Mesenteric fat pad (tissue), 1 donor: ENCODE results near the gene MTOR. TPM values are rescaled to one million over a fixed set of nuclear protein-coding genes. Genes with fewer than 3 reads are reported as not detected.
"Not testable (repeated sequence)": the region's sequence is repeated elsewhere in the genome, so short reads cannot be mapped to it uniquely, and the experiment has no call there.

Source experiments
- DNase-seq: peaks from one replicate; pipeline ENCODE4 v3.0.0-alpha.2; 2020; ENCODE audit warnings: low spot score
- total RNA-seq: library from RNA; stranded (reverse); fragmentation: NEBNext Ultra II Directional; extraction: Animal tissue kit (Norgen Biotek cat#: 25700); gene quantifications from one replicate; pipeline ENCODE4 v1.2.1, GENCODE V29; 2021
- donor health status: DM: yes; HTN: yes; CAD: no.

The MTOR gene
- total RNA-seq, 1 donor from 2014 or later: 35.1 TPM

DNA sequence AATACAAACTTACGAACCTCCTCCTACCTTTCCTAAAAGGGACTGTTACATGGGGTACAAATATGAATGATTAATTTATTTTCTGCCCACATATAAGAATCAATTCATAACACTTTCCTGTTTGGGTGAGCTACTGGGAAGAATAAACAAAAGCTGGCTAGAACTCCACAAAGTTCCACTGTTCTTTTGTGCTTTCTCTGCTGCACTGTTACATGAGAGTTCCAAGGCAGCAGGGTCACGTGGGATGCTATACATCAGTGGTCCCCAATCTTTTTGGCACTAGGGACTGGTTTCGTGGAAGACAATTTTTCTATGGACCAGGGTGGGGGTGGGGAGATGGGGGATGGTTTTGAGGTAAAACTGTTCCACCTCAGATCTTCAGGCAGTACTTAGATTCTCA, 75.4 kb downstream of the MTOR start:
- no peak for DNase-seq

DNA sequence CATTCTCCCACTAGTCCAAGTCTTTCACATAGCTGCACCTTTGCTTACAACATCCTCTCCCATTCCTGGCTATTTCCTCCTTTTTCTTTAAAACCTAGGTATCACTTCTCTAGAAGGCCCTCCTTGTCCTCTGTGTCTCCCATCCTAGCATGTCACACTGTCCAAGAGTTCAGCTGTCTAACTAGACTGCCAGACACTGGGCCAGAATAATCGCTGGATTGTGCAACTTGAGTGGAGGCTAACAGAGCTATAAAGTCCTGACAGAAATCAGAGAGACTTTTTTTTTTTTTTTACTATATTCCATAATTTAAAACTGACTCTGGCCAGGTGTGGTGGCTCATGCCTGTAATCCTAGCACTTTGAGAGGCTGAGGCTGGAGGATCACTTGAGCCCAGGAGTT, 77.4 kb downstream of the MTOR start:
- DNase-seq: no peak

DNA sequence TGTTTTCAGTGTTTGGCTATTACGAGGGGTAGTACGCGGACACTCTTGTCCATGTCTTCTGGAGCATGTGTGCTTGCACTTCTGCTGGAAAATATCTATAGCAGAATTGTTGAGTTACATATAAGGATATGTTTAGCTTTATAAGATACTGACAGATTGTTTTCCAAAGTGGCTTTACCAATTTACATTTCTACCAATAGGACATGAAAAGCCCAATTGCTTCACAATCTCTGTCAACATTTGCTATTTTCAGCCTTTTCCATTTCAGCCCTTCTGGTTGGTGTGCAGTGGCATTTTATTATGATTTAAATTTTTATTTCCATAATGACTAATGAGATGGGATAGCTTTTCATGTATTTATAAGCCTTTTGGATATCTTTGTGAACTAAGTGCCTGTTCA, 79.5 kb downstream of the MTOR start:
- DNase-seq: no peak

DNA sequence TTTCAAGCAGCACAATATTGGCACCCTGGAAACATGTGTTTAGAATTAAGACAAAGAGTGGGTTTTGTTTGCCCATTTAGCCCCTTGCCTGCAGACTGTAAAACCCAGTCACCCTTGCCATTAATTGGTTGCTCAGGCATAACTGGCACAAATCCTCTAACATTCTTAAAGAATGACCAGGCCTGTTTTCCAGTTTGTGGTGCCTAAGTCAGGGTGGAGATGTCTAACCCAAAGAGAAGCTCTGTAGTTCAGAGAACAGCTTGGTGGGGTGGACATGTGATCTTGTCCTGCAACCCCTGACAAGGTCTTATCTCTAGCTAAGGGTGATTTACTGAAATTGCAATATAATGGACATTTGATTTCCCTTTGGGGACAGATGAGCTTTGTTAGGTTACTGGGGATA, 82.0 kb downstream of the MTOR start:
- DNase-seq: no peak

DNA sequence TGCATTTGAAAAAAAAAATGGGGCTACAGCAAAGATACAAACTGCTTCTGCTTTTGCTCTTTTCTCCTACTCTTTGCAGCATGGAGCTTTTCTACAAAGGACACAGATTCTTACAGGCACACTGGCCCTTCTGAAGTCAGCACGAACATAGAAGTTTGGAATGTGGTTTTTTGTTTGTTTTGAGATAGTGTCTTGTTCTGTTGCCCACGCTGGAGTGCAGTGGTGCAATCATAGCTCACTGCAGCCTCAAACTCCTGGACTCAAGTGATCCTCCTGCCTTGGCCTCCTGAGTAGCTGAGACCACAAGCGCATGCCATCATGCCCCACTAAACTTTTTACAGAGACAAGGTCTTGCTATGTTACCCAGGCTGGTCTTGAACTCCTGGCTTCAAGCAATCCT, 82.6 kb downstream of the MTOR start:
- DNase-seq: not testable (repeated sequence)

DNA sequence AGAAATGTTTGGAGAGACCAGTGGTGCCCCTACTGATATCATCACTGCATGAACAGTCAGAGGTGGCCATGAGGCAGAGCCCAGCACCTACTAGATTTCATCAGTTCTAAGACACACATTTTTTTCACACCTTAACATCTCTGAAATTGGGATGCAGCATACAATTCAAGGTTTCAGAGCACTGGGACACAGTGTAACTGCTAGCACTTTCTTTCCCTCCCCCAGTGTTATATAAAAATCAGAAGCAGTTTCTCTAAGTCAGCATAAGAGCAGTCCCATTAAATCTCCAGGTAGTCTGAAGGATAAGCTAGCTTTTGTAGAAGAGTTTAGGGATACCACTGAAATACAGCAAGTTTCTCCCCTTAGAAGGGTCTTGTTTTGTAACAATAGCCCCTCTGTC, 83.2 kb downstream of the MTOR start:
- DNase-seq: no peak

DNA sequence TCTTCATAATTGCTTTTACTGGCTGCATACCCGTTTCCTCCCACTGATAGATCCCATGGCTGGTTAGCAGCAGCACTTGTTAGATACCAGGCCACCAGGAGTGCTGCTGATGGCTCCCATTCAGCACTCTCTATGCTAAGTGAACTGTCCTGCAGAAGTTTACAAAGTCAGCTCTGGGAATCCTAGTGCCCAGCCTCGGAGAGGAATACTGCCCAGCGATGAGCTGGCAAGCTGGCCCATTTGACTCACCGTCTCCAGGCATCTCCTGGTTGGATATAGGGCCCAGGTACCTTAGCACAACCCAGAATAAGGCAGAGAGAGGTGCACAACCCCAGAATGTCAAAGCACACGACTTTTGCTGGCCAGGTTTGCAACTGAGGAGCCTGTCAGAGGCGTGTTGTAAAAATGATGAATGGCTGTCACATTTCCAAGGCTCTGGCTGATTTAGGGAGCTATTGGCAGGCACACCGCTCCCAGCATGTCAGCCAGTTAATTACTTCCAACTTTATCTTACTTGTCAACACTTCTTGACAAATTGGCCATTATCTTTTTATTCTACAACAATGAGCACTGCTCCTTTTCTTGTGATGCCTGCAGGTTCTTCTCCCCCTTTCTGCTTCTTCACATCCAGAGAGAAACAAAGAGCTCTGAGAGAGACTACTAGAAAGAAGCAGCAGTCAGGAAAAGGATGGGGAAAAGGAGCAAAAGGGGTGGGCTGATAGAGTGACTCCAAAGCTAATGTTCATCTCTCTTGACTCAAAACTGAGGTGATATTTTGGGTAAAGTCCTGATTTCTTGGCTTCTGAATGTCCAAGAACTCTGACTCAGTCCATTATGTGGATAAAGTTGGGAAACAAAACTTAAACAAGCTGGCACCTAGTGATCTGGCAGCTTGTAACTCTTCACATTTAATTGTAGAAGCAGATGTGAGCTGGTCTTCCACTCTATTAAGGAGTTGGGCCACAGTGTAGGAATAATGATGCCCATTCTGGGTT, 84.0 kb downstream of the MTOR start:
- DNase-seq: no peak

DNA sequence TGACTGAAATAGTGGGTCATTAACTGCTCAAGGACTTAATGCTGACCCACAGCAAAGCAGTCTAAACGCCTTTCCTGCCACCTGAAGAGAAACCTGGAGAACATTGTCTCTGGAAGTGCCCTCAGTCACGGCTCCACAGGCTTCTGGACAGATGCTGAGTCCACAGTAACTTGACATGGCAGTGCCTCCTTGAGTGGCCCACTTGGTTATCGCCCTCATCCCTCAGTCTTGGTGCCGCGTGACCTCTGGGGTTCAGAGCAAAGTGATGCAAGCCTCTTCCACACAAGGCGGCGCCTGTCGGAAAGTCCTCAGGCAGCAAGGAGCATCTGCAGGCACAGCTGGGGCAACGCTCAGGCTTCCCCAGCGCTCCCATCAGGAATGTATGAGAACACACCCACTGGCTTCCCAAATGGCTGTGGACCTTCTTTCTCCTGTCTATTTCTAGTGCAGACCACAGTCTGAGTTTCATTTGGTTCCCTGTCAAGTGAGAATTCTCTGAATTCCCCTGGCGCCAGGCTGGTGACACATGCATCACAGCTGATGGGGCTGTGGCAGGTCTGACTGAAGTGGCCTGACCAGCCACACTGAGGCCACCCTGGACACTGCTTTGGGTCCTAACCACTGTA, 86.2 kb downstream of the MTOR start:
- no peak for DNase-seq

DNA sequence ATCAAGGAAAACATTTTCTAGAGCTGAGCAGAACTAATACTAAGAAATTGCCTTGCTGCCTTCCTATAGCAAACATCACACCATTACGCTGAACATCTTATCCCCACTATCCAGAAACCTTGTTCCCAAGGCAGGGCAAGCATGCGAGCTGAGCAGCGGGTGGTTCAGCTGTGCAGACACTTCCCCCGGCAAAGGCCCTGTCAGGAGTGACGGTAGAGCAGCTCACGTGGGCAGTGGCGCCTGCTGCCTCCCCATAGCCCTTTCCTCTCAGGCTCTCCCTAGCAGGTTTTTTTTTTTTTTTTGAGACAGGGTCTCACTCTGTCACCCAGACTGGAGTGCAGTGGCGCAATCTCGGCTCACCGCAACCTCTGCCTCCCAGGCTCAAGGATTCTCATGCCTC, 86.9 kb downstream of the MTOR start:
- DNase-seq: no peak

DNA sequence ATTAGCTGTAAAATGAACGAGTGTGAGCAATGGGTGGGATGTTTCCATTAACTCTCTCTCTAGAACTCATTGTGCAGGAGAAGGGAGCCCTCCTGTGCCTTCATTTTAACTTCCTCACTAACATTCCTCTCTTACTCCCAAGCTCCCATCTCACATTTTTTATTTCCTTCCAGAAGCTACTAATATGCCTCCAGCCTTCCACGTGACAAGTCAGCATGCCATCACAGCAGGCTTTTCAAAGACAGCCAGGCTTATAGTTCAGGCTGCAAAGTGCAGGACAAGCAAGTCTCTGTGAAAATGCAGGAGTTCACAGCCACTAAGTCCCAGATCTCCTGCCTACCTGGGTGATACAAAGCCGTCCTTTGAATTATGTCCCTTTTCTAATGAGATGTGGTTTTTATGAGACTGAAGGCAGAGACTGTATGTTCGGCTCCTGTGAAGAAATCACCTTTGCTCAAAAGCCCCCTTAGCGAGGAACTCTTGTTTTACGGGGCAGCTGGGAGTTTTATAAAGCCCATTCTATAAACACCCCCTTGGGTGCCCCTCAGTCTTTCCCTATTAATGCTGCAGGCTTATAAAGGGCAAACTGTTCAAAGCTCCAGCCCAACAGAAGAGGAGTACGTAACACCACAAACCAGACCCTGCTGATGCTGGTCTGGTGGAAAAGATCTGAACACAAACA, 87.9 kb downstream of the MTOR start:
- no peak for DNase-seq

DNA sequence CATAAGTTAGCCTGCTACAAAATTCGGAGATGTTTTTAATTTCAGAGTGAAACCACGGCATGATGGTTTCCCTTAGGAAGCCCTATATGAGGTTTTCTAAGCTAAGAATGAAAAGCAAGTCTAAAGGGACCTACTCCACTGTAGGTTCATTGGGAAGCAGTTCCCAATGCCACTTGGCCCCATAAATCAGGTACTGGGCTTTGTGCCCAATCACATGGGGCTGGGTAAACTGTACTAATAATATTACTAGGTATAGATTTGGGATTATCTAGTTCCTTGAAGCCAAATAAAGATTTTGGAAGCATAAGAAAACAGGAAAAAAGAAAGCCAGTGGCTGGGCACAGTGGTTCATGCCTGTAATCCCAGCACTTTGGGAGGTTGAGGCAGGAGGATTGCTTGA, 92.2 kb downstream of the MTOR start:
- no peak for DNase-seq

DNA sequence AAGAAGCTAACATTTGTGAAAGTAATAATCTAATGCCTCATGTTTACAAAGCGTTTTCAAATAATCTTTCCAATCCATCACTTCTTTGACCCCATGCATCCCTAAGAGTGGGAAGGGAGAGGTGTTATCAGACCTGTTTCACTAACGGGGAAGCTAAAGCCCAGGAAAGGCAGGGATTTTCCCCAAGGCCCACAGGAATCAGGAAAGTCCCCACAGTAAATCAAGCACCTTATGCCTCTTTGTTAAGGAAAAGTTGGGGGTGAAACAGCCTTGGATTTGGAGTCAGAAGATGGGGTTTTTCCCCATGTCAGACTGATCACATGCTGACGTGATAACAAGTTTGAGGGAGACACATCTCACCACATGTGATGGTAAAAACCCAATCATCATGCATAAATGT, 93.1 kb downstream of the MTOR start:
- no peak for DNase-seq

DNA sequence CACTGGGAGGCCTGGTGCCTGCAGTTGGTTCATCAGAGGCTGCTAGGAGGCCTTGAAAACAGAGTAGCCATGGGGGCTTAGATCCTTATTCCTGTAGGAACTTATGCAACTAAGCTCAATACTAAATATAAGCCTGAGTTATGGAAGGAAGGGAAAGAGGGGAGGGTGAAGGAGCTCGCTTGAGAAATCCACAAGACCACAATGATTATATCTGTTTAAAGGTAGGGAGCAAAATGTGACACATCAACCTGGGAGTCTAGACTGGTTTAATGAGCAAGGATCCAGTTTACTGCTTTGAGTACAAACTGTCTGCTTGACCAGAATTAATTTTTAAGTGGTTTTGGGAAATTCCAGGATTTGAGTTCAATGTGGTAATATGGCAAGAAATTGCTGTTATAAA, 93.6 kb downstream of the MTOR start:
- DNase-seq: no peak

DNA sequence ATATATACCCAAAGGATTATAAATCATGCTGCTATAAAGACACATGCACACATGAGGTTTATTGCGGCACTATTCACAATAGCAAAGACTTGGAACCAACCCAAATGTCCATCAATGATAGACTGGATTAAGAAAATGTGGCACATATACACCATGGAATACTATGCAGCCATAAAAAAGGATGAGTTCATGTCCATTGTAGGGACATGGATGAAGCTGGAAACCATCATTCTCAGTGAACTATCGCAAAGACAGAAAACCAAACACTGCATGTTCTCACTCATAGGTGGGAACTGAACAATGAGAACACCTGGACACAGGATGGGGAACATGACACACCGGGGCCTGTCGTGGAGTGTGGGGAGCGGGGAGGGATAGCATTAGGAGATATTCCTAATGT, 95.6 kb downstream of the MTOR start:
- not testable (repeated sequence) for DNase-seq

DNA sequence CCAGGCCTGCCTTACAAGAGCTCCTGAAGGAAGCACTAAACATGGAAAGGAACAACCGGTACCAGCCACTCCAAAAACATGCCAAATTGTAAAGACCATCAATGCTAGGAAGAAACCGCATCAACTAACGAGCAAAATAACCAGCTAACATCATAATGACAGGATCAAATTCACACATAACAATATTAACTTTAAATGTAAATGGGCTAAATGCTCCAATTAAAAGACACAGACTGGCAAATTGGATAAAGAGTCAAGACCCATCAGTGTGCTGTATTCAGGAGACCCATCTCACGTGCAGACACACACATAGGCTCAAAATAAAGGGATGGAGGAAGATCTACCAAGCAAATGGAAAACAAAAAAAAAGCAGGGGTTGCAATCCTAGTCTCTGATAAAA, 99.6 kb downstream of the MTOR start:
- DNase-seq: not testable (repeated sequence)

DNA sequence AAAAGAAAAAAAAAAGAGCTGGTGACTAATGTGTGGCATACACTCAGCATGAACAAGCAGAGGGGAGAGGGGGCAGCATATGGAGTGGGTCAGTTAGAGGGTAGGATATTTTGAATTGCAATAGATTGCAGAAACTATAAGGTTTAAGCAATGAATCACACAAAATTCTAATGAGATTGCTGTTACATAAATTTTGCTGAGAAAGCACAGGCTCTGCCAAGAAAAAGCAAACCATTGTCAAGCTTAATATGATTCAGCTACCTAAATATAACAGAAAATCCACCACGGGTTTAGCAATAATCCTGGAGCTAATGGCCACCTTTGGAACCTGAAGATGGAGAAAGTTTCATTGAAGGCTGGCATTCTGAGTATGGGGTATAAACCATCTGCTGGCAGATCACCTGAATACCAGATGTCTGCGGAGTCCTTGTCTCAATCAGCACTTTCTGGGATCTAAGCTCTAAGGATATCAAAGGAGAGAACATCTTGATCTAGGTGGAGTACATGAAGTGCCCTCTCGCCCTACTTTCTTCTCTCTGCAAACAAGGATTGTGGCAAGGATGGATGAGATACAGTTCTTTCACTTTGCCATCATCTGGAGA, 103.5 kb downstream of the MTOR start:
- no peak for DNase-seq

DNA sequence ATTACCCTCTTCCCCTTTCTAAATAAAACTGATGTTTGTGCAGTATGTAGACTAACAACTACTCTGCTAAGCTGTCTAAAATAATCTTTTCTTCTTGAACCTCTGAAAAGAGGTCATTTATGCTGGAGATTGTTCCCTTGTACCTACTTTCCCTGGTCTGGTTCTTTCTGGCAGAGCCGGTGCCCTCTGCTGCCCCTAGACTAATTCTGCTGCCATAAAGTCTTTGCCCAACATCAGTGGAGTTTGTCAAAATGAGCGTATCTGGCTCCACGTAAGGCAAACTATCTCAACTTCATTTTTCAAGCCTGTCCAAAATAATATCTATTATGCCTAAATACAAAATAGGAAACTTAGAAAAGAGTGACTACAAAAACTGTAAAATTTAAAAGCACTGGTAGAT, 104.1 kb downstream of the MTOR start:
- no peak for DNase-seq

DNA sequence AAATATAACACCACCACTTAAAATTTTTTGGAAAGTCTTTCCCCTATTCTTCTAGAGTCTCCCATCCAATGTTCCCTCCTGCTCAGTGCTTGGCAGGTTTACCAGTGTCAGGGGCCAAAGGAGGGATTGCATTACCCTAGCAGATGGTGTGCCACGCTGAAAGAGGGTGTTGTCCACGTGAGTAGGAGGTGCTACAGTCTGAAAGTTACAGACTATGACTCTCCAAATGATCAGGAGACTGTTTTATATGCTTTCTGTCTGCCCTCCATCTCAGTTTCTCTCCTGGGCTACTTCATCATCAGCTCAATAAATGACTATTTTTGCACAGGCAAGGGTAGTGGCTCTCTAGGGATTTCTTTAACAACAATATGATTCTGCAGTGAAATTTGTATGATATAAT, 104.5 kb downstream of the MTOR start:
- no peak for DNase-seq

DNA sequence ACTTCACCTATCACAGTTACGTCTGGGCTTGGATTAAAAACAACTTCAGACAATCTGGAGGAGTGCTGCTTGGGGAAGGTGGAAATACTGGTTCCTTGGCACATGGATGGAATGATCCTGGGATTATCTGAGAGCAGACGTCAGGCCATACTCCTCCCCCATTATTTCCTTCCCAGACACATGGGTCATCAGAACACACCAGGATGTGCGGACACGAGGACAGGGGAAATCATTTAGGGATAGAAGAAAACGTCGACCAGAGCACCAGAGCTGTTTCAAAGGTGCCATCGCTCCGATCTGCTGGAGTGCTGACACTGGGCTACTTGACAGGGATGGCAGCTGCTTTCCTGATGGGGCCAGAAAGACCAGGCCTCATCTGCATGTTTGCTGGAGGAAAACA, 105.0 kb downstream of the MTOR start:
- no peak for DNase-seq

DNA sequence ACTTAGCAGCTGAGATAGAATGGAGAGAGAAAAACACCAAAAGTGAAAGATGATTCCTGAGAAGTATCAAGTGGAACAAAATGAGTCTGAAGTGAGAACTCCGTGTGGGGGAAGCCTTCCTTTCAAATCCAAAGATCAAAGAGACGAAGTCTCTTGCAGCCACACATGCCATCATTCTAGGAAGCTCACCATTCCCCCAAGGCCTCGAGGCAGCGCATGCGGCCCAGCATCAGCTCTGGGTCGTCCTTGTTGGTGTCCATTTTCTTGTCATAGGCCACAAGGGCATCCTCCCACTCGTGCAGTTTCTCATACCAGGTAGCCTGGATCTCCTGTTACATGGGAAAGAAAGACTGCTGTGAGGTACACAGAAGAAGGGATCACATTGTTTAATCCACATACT, 105.4 kb downstream of the MTOR start:
- no peak for DNase-seq

DNA sequence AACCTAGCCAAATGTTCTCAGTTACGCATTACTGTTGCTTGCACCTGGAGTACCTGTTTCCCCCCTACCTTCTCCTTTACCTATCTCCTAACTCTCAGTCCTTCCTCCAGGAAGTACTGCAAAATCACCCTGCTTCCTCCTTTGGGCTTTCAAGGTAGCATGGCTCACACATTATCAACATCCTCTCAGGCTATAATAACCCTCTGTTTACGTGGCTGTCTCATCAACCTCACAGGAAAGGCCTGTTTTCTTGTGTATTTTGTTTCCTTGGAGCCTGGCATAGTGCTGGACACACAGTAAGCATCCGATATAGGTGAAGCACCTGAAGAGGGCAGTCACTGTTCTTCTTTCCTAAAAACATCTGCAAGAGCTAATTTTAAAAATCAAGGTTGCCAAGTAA, 105.9 kb downstream of the MTOR start:
- DNase-seq: no peak

DNA sequence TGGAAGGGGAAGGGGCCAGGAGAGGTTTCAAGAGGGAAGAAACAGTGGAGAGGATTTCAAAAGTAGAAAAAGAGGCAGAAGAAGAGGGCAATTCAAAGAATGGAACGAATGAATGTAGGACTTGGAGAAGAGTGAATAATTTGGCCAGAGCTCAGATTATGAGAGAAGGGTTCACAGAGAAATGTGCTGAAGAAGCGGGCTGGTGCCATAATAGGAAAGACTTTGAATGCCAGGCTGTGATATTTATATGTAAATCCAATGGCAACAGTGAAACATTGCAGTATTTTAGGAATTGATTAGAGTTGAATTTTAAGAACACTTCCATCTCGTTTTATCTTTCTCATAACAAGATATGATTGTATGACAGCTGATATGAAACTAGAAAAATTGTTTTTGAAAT, 109.2 kb downstream of the MTOR start:
- DNase-seq: no peak
